GM23338 (cell line): ENCODE results near the gene CYFIP1. TPM values are rescaled to one million over a fixed set of nuclear protein-coding genes. Genes with fewer than 3 reads are reported as not detected.

Experiments
- ATAC-seq: fragments of 200-7000 bp; cut with Tn5 transposase; 3 replicates; pipeline ENCODE4 v1.9.1; 2020
- DNase-seq: peaks from one replicate; pipeline ENCODE4 v3.0.0-alpha.2; 2015; ENCODE audit warnings: low spot score
- H2AFZ ChIP-seq: fragments of 200-600 bp; sonication (generic); 2 replicates; pipeline ENCODE4 v1.8.0; 2016; ENCODE audit warnings: antibody characterized with exemption, mild to moderate bottlenecking, moderate library complexity
- H3F3A ChIP-seq: fragments of 200-600 bp; sonication (generic); replicated peaks from 2 replicates; pipeline ENCODE4 v1.8.0; 2017; ENCODE audit warnings: antibody characterized with exemption, mixed run types, low read depth
- H3K27ac ChIP-seq: fragments of 200-600 bp; sonication (generic); 2 replicates; pipeline ENCODE4 v1.6.1; 2016; ENCODE audit warnings: low read depth
- H3K27me3 ChIP-seq: fragments of 200-600 bp; sonication (generic); 2 replicates; pipeline ENCODE4 v1.8.0; 2016; ENCODE audit warnings: mild to moderate bottlenecking, mixed run types, moderate library complexity; ENCODE audit not compliant: insufficient read depth
- H3K36me3 ChIP-seq: fragments of 200-600 bp; sonication (generic); 2 replicates; pipeline ENCODE4 v1.8.0; 2016; ENCODE audit warnings: mild to moderate bottlenecking; ENCODE audit not compliant: insufficient read depth
- H3K4me1 ChIP-seq: fragments of 200-600 bp; sonication (generic); 2 replicates; pipeline ENCODE4 v1.8.0; 2016; ENCODE audit warnings: mild to moderate bottlenecking, moderate library complexity; ENCODE audit not compliant: insufficient read depth
- H3K4me2 ChIP-seq: fragments of 200-600 bp; sonication (generic); 2 replicates; pipeline ENCODE4 v1.7.1; 2017; ENCODE audit warnings: mixed run types
- H3K4me3 ChIP-seq: fragments of 200-600 bp; sonication (generic); 2 replicates; pipeline ENCODE4 v1.6.1; 2016; ENCODE audit warnings: mixed run types
- H3K79me2 ChIP-seq: fragments of 200-600 bp; sonication (generic); replicated peaks from 2 replicates; pipeline ENCODE4 v1.8.0; 2017; ENCODE audit warnings: mild to moderate bottlenecking; ENCODE audit not compliant: insufficient read depth
- H3K9me2 ChIP-seq: fragments of 200-600 bp; sonication (generic); 2 replicates; pipeline ENCODE4 v1.8.0; 2017; ENCODE audit not compliant: insufficient read depth
- H4K20me1 ChIP-seq: fragments of 200-600 bp; sonication (generic); replicated peaks from 2 replicates; pipeline ENCODE4 v1.8.0; 2017; ENCODE audit warnings: mild to moderate bottlenecking; ENCODE audit not compliant: insufficient read depth
- H3K27ac Mint-ChIP-seq: 2 replicates; pipeline ENCODE4 v1.8.0; 2020; ENCODE audit warnings: inconsistent platforms, mild to moderate bottlenecking, moderate library complexity, mixed read lengths
- H3K27me3 Mint-ChIP-seq: 3 replicates; pipeline ENCODE4 v1.8.0; 2022; ENCODE audit warnings: low read depth, mild to moderate bottlenecking, moderate library complexity, mixed read lengths, inconsistent platforms; ENCODE audit not compliant: insufficient read depth, poor library complexity
- H3K36me3 Mint-ChIP-seq: 3 replicates; pipeline ENCODE4 v1.8.0; 2021; ENCODE audit warnings: low read depth, mild to moderate bottlenecking, inconsistent platforms, moderate library complexity, mixed read lengths
- H3K4me1 Mint-ChIP-seq: 3 replicates; pipeline ENCODE4 v1.8.0; 2020; ENCODE audit warnings: mild to moderate bottlenecking, inconsistent platforms, mixed read lengths
- H3K4me3 Mint-ChIP-seq: 3 replicates; pipeline ENCODE4 v1.8.0; 2021; ENCODE audit warnings: moderate library complexity, mild to moderate bottlenecking, inconsistent platforms, mixed read lengths
- H3K9me3 Mint-ChIP-seq: 3 replicates; pipeline ENCODE4 v1.8.0; 2020; ENCODE audit warnings: moderate library complexity, mild to moderate bottlenecking, inconsistent platforms, mixed read lengths
- CREB1 ChIP-seq: fragments of 250-450 bp; sonication (Bioruptor Pico); IDR thresholded peaks from 2 replicates; pipeline ENCODE4 v1.5.0; 2020; ENCODE audit warnings: low read depth, mild to moderate bottlenecking, moderate library complexity
- CTCF ChIP-seq, 2 experiments: fragments of 200-600 bp in 1 of 2; sonication (generic) in 1 of 2; conservative IDR thresholded peaks; 2 replicates each; pipeline versions ENCODE4 v1.5.1 to v1.6.1; 2016 to 2017; ENCODE audit warnings: antibody characterized with exemption in 2 of 2, low read depth in 2 of 2, mild to moderate bottlenecking in 2 of 2, moderate library complexity in 1 of 2
- ETS1 ChIP-seq: IDR thresholded peaks from 2 replicates; pipeline ENCODE4 v1.6.1; 2016; ENCODE audit warnings: antibody characterized with exemption
- EZH2 ChIP-seq: fragments of 200-600 bp; sonication (generic); IDR thresholded peaks from one replicate; pipeline ENCODE4 v1.8.0; 2017; ENCODE audit warnings: antibody characterized with exemption, mild to moderate bottlenecking, low read depth; ENCODE audit not compliant: unreplicated experiment
- JUNB ChIP-seq: IDR thresholded peaks from one replicate; pipeline ENCODE4 v1.6.1; 2016; ENCODE audit warnings: antibody characterized with exemption; ENCODE audit not compliant: unreplicated experiment
- NANOG ChIP-seq: IDR thresholded peaks from 2 replicates; pipeline ENCODE4 v1.6.1; 2016; ENCODE audit warnings: antibody characterized with exemption, borderline replicate concordance
- POLR2AphosphoS5 ChIP-seq: IDR thresholded peaks from 2 replicates; pipeline ENCODE4 v1.6.1; 2016; ENCODE audit warnings: antibody characterized with exemption, low read depth
- STAT1 ChIP-seq: IDR thresholded peaks from one replicate; pipeline ENCODE4 v1.6.1; 2016; ENCODE audit warnings: antibody characterized with exemption; ENCODE audit not compliant: unreplicated experiment
- ZNF114 ChIP-seq: fragments of 250-450 bp; sonication (Bioruptor Pico); IDR thresholded peaks from 2 replicates; pipeline ENCODE4 v1.5.0; 2020; ENCODE audit warnings: mild to moderate bottlenecking, moderate library complexity
- ZNF331 ChIP-seq: fragments of 250-450 bp; sonication (Bioruptor Pico); IDR thresholded peaks from 2 replicates; pipeline ENCODE4 v1.5.0; 2020; ENCODE audit warnings: low read depth, mild to moderate bottlenecking, moderate library complexity
- polyA plus RNA-seq: library from polyadenylated mRNA; unstranded; fragments of >200 nt; fragmentation: Nextera tagmentation; extraction: Ambion mirVana; gene quantifications from 2 replicates; pipeline ENCODE4 v1.2.1, GENCODE V29; 2016
- total RNA-seq: library from RNA; depleted of rRNA; stranded (reverse); fragments of >200 nt; shearing (Covaris generic); gene quantifications from 2 replicates; pipeline ENCODE4 v1.2.3, GENCODE V29; 2014
- TF ChIP-seq, protein P1 (sequence below): fragments of 250-450 bp; sonication (Bioruptor Pico); IDR thresholded peaks from 2 replicates; pipeline ENCODE4 v1.5.0; 2020; ENCODE audit warnings: mild to moderate bottlenecking, moderate library complexity
- TF ChIP-seq, protein P2 (sequence below): IDR thresholded peaks from one replicate; pipeline ENCODE4 v1.6.1; 2018; ENCODE audit warnings: antibody characterized with exemption; ENCODE audit not compliant: unreplicated experiment

CYFIP1 gene
- total and polyA plus RNA-seq, 2 experiments from 2014 or later: 20.0 to 73.9 TPM

DNA sequence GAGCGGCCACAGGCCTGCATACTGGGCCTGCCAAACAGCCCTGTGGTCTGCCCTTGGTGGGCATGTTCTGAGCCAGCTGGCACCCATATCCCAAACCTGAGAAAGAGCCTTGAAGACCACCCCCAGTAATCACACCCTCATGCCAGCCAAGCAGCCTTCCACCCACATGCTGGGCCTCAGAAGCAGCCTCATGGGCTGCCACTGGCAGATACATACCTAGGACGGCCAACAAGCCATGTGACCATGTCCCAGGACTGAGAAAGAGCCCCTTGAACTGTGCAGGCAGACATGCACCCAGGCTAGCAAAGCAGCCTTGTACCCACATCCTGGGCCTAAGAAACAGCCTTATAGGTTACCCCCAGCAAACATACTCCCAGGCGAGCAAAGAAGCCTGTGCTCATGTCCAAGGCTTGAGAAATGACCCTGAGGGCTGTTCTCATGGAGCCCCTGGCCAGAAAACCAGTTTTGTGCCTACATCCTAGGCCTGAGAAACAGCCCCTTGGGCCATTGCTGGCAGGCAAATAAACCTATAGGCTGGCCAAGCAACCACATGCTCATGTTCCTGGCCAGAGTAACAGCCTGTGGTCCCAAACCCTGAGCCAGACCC is 34.3 kb upstream of the CYFIP1 start:
- peaks cover 54% of the 10 kb centered on the region for H3K36me3 Mint-ChIP-seq
- no peak for ATAC-seq

More for the DNA sequence above, 34.3 kb upstream of the CYFIP1 start:
- no peaks in the 10 kb centered on the region for H3K9me2 ChIP-seq
- Mint-ChIP-seq H3K9me3 (no peaks in the 10 kb centered on the region), H3K4me3 (no peak overlapping the region), H3K27ac (no peak overlapping the region), H3K4me1 (no peaks in the 10 kb centered on the region), H3K27me3 (no peaks in the 10 kb centered on the region)
- no peak overlapping the region for H3K4me2 ChIP-seq
- H3F3A ChIP-seq: no peaks in the 10 kb centered on the region
- no peaks in the 10 kb centered on the region for H3K4me1 ChIP-seq
- peaks cover 37% of the 10 kb centered on the region; the same call in 1 of the 2 replicates for H3K36me3 ChIP-seq
- H3K27me3 ChIP-seq: no peaks in the 10 kb centered on the region
- TF ChIP-seq STAT1 (no peak), CREB1 (no peak), ZNF331 (no peak), EZH2 (no peak), ETS1 (no peak), POLR2AphosphoS5 (no peak), JUNB (no peak), CTCF (conservative IDR thresholded peaks at IDR 0.05; ENCODE audit: low read depth in 2 of 2) (no peak), ZNF114 (no peak), NANOG (no peak)
- TF ChIP-seq, protein P1, sequence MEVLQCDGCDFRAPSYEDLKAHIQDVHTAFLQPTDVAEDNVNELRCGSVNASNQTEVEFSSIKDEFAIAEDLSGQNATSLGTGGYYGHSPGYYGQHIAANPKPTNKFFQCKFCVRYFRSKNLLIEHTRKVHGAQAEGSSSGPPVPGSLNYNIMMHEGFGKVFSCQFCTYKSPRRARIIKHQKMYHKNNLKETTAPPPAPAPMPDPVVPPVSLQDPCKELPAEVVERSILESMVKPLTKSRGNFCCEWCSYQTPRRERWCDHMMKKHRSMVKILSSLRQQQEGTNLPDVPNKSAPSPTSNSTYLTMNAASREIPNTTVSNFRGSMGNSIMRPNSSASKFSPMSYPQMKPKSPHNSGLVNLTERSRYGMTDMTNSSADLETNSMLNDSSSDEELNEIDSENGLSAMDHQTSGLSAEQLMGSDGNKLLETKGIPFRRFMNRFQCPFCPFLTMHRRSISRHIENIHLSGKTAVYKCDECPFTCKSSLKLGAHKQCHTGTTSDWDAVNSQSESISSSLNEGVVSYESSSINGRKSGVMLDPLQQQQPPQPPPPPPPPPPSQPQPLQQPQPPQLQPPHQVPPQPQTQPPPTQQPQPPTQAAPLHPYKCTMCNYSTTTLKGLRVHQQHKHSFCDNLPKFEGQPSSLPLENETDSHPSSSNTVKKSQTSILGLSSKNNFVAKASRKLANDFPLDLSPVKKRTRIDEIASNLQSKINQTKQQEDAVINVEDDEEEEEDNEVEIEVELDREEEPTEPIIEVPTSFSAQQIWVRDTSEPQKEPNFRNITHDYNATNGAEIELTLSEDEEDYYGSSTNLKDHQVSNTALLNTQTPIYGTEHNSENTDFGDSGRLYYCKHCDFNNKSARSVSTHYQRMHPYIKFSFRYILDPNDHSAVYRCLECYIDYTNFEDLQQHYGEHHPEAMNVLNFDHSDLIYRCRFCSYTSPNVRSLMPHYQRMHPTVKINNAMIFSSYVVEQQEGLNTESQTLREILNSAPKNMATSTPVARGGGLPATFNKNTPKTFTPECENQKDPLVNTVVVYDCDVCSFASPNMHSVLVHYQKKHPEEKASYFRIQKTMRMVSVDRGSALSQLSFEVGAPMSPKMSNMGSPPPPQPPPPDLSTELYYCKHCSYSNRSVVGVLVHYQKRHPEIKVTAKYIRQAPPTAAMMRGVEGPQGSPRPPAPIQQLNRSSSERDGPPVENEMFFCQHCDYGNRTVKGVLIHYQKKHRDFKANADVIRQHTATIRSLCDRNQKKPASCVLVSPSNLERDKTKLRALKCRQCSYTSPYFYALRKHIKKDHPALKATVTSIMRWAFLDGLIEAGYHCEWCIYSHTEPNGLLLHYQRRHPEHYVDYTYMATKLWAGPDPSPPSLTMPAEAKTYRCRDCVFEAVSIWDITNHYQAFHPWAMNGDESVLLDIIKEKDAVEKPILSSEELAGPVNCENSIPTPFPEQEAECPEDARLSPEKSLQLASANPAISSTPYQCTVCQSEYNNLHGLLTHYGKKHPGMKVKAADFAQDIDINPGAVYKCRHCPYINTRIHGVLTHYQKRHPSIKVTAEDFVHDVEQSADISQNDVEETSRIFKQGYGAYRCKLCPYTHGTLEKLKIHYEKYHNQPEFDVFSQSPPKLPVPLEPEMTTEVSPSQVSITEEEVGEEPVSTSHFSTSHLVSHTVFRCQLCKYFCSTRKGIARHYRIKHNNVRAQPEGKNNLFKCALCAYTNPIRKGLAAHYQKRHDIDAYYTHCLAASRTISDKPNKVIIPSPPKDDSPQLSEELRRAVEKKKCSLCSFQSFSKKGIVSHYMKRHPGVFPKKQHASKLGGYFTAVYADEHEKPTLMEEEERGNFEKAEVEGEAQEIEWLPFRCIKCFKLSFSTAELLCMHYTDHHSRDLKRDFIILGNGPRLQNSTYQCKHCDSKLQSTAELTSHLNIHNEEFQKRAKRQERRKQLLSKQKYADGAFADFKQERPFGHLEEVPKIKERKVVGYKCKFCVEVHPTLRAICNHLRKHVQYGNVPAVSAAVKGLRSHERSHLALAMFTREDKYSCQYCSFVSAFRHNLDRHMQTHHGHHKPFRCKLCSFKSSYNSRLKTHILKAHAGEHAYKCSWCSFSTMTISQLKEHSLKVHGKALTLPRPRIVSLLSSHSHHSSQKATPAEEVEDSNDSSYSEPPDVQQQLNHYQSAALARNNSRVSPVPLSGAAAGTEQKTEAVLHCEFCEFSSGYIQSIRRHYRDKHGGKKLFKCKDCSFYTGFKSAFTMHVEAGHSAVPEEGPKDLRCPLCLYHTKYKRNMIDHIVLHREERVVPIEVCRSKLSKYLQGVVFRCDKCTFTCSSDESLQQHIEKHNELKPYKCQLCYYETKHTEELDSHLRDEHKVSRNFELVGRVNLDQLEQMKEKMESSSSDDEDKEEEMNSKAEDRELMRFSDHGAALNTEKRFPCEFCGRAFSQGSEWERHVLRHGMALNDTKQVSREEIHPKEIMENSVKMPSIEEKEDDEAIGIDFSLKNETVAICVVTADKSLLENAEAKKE (CRISPR knock-in tag): no peak
- TF ChIP-seq, protein P2, sequence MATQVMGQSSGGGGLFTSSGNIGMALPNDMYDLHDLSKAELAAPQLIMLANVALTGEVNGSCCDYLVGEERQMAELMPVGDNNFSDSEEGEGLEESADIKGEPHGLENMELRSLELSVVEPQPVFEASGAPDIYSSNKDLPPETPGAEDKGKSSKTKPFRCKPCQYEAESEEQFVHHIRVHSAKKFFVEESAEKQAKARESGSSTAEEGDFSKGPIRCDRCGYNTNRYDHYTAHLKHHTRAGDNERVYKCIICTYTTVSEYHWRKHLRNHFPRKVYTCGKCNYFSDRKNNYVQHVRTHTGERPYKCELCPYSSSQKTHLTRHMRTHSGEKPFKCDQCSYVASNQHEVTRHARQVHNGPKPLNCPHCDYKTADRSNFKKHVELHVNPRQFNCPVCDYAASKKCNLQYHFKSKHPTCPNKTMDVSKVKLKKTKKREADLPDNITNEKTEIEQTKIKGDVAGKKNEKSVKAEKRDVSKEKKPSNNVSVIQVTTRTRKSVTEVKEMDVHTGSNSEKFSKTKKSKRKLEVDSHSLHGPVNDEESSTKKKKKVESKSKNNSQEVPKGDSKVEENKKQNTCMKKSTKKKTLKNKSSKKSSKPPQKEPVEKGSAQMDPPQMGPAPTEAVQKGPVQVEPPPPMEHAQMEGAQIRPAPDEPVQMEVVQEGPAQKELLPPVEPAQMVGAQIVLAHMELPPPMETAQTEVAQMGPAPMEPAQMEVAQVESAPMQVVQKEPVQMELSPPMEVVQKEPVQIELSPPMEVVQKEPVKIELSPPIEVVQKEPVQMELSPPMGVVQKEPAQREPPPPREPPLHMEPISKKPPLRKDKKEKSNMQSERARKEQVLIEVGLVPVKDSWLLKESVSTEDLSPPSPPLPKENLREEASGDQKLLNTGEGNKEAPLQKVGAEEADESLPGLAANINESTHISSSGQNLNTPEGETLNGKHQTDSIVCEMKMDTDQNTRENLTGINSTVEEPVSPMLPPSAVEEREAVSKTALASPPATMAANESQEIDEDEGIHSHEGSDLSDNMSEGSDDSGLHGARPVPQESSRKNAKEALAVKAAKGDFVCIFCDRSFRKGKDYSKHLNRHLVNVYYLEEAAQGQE: no peak
- no peak overlapping the region for H3K4me3 ChIP-seq
- no peak overlapping the region for H3K27ac ChIP-seq
- no peak overlapping the region for H2AFZ ChIP-seq
- no peaks in the 10 kb centered on the region for H3K79me2 ChIP-seq
- DNase-seq: no peak
- no peaks in the 10 kb centered on the region for H4K20me1 ChIP-seq
